OCI-LY7 (cell line): ENCODE data around the gene OPCML. TPM values are rescaled to one million over a fixed set of nuclear protein-coding genes. Genes with fewer than 3 reads are reported as not detected.

Source experiments
- BruUV-seq: library from RNA; stranded (reverse); fragments of 400-500 nt; replicated peaks from 2 replicates; lab custom pipeline; 2021; lab: Mats Ljungman, UMichigan
- CTCF ChIA-PET: fragments of 300-600 bp; sonication (Branson Sonifier 250); formaldehyde crosslinking; loops from one replicate; lab custom pipeline; 2022; ENCODE audit warnings: antibody characterized with exemption; ENCODE audit not compliant: unreplicated experiment; lab: Charles Lee
- POLR2A ChIA-PET: fragments of 300-600 bp; sonication (Branson Sonifier 250); formaldehyde crosslinking; loops from one replicate; lab custom pipeline; 2022; ENCODE audit warnings: antibody characterized with exemption; lab: Charles Lee
- DNase-seq: peaks from one replicate; pipeline ENCODE4 v3.0.0-alpha.2; 2015; ENCODE audit warnings: low spot score
- H2AFZ ChIP-seq: fragments of 200-600 bp; sonication (generic), shearing (Covaris generic); 2 replicates; pipeline ENCODE4 v1.6.1; 2014; ENCODE audit warnings: mild to moderate bottlenecking, antibody characterized with exemption, low read length, moderate library complexity
- H3K27ac ChIP-seq: fragments of 200-600 bp; sonication (generic); 2 replicates; pipeline ENCODE4 v1.5.1; 2014; ENCODE audit warnings: mixed run types, low read depth, mild to moderate bottlenecking, moderate library complexity, low read length, inconsistent platforms; ENCODE audit not compliant: poor library complexity, severe bottlenecking
- H3K36me3 ChIP-seq: fragments of 200-600 bp; sonication (generic); 2 replicates; pipeline ENCODE4 v1.6.1; 2014; ENCODE audit warnings: mild to moderate bottlenecking, antibody characterized with exemption, low read length, moderate library complexity, mixed read lengths; ENCODE audit not compliant: insufficient read depth
- H3K4me1 ChIP-seq: fragments of 200-600 bp; sonication (generic); 2 replicates; pipeline ENCODE4 v1.5.1; 2014; ENCODE audit warnings: mild to moderate bottlenecking, low read length; ENCODE audit not compliant: insufficient read depth, poor library complexity, severe bottlenecking
- H3K4me2 ChIP-seq: fragments of 200-600 bp; sonication (generic); 2 replicates; pipeline ENCODE4 v1.6.1; 2014; ENCODE audit warnings: mild to moderate bottlenecking, low read length
- H3K4me3 ChIP-seq: fragments of 200-600 bp; sonication (generic); 2 replicates; pipeline ENCODE4 v1.5.1; 2014; ENCODE audit warnings: mild to moderate bottlenecking, low read depth, low read length; ENCODE audit not compliant: poor library complexity, severe bottlenecking
- H3K79me2 ChIP-seq: fragments of 200-600 bp; sonication (generic); 2 replicates; pipeline ENCODE4 v1.6.1; 2016; ENCODE audit warnings: low read depth, mild to moderate bottlenecking, low read length, moderate library complexity, mixed read lengths; ENCODE audit not compliant: insufficient read depth
- H3K9me2 ChIP-seq: fragments of 200-600 bp; sonication (generic); 2 replicates; pipeline ENCODE4 v1.6.1; 2016; ENCODE audit warnings: mild to moderate bottlenecking, low read length, mixed read lengths; ENCODE audit not compliant: insufficient read depth
- H3K9me3 ChIP-seq: fragments of 200-600 bp; sonication (generic); 2 replicates; pipeline ENCODE4 v1.6.1; 2014; ENCODE audit warnings: mild to moderate bottlenecking, mixed run types, low read length, mixed read lengths
- H4K20me1 ChIP-seq: fragments of 200-600 bp; sonication (generic); 2 replicates; pipeline ENCODE4 v1.6.1; 2014; ENCODE audit warnings: mild to moderate bottlenecking, antibody characterized with exemption, low read length, moderate library complexity, mixed read lengths; ENCODE audit not compliant: insufficient read depth
- EZH2phosphoT487 ChIP-seq: fragments of 200-600 bp; sonication (generic); IDR thresholded peaks from 2 replicates; pipeline ENCODE4 v1.6.1; 2018; ENCODE audit warnings: low read depth, borderline replicate concordance, mild to moderate bottlenecking, mixed run types, antibody characterized with exemption, low read length, moderate library complexity, mixed read lengths
- intact Hi-C: fragments of 100-400 bp; cut with micrococcal nuclease; formaldehyde crosslinking; loops from one replicate; pipeline ENCODE4 v1.10.0; 2022; ENCODE audit not compliant: unreplicated experiment
- total RNA-seq, 2 experiments: library from RNA; depleted of rRNA in 1 of 2; stranded (reverse); fragments of >200 nt in 1 of 2; shearing (Covaris generic) in 1 of 2; gene quantifications; 2 replicates each; pipeline ENCODE4 v1.2.3, GENCODE V29; 2014 to 2022
- TF ChIP-seq, protein P1 (sequence below): fragments of 200-600 bp; sonication (generic); conservative IDR thresholded peaks from 2 replicates; pipeline ENCODE4 v1.5.1; 2014; ENCODE audit warnings: mild to moderate bottlenecking, antibody characterized with exemption, low read length, moderate library complexity, mixed read lengths

Gene OPCML
- total RNA-seq, 2 experiments from 2014 or later, result not detected

DNA sequence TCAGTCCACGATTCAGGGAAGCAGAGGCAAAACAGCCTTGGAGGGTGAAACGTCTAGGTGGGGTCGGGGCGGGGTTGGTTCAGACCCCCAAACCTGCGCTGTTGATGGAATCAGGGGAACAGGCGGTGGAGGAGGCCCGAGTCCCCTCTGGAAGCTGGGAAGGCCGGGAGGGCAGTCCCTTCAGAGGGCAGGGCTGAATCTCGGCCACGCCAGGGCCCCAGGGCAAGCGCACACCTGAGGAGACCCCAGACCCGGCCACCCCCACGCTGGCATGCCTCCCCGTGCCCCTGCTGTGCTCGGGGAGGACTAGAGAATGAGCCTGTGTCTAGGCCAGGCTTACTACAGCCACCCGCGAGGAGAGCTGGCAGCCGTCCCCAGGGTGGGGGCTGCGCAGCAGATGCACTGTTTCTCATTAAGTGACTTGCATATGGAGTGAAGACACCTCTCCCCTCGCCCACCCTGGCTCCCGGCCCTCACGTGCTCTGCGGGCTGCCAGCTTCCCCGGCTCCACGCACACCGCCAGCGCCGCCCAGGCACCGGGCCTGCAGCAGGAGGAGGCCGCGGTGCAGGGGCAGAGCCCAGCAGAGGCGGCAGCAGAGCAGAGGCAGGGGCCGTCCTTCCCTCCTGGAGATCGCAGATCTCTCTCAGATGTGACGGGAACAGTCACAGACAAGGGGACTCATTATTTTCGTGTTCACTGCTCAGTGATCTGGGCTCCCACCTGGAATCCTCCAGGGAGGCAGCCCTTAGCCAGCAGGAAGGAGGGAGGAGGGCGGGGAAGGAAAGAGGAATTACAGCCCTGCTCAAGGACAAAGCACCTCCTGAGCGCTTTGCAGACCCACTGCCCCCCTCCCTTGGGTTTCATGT, 47.1 kb upstream of the OPCML start:
- Histone ChIP-seq H3K9me3 (no peaks in the 10 kb centered on the region), H3K4me3 (no peak overlapping the region), H3K4me1 (no peaks in the 10 kb centered on the region), H3K27ac (no peak overlapping the region), H4K20me1 (no peaks in the 10 kb centered on the region), H3K79me2 (no peaks in the 10 kb centered on the region), H3K4me2 (no peak overlapping the region), H2AFZ (no peak overlapping the region), H3K9me2 (no peaks in the 10 kb centered on the region), H3K36me3 (no peaks in the 10 kb centered on the region)
- ChIA-PET POLR2A (no interaction called here), CTCF (no interaction called here)
- TF ChIP-seq, protein P1, sequence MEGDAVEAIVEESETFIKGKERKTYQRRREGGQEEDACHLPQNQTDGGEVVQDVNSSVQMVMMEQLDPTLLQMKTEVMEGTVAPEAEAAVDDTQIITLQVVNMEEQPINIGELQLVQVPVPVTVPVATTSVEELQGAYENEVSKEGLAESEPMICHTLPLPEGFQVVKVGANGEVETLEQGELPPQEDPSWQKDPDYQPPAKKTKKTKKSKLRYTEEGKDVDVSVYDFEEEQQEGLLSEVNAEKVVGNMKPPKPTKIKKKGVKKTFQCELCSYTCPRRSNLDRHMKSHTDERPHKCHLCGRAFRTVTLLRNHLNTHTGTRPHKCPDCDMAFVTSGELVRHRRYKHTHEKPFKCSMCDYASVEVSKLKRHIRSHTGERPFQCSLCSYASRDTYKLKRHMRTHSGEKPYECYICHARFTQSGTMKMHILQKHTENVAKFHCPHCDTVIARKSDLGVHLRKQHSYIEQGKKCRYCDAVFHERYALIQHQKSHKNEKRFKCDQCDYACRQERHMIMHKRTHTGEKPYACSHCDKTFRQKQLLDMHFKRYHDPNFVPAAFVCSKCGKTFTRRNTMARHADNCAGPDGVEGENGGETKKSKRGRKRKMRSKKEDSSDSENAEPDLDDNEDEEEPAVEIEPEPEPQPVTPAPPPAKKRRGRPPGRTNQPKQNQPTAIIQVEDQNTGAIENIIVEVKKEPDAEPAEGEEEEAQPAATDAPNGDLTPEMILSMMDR, result no peak
- no peak for TF ChIP-seq EZH2phosphoT487
- BruUV-seq, result no TSS peak
- intact Hi-C loops, result no loop called here
- DNase-seq, result no peak

DNA sequence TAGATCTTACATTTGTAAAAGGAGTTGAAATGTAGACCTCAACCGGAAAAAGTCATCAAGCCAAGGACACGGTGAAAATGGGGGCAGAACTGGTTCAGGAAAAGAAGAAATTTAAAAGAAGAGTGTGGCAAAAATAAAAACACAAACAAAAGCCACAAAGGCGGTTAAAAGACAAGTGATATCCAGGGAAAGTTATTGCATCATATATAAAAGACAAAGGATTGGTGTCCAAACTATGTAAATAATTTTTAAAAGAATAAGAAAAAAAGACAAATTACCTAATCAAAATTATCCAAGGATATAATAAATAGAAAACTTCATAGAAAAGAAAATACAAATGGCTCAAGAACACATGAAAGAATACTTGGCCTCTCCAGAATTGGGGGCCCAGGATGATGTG, 45.1 kb upstream of the OPCML start:
- DNase-seq, result no peak
- no peak overlapping the region for H3K4me3 ChIP-seq
- no peak overlapping the region for H3K27ac ChIP-seq
- H2AFZ ChIP-seq, result no peak overlapping the region
- no peaks in the 10 kb centered on the region for H4K20me1 ChIP-seq
- ChIA-PET POLR2A (no interaction called here), CTCF (no interaction called here)
- BruUV-seq, result no TSS peak
- no peaks in the 10 kb centered on the region for H3K9me3 ChIP-seq
- H3K36me3 ChIP-seq, result no peaks in the 10 kb centered on the region
- no peaks in the 10 kb centered on the region for H3K79me2 ChIP-seq
- intact Hi-C loops, result no loop called here
- TF ChIP-seq, protein P1, result no peak
- no peak for TF ChIP-seq EZH2phosphoT487
- H3K9me2 ChIP-seq, result no peaks in the 10 kb centered on the region
- no peaks in the 10 kb centered on the region for H3K4me1 ChIP-seq
- H3K4me2 ChIP-seq, result no peak overlapping the region

- BruUV-seq, result no TSS peak
- Histone ChIP-seq H3K9me2 (no peaks in the 10 kb centered on the region), H2AFZ (no peak overlapping the region), H3K4me3 (no peak overlapping the region), H3K27ac (no peak overlapping the region), H3K9me3 (no peaks in the 10 kb centered on the region), H3K4me2 (no peak overlapping the region), H3K36me3 (no peaks in the 10 kb centered on the region), H3K79me2 (no peaks in the 10 kb centered on the region), H3K4me1 (no peaks in the 10 kb centered on the region), H4K20me1 (no peaks in the 10 kb centered on the region)
- TF ChIP-seq EZH2phosphoT487, result no peak
- TF ChIP-seq, protein P1, result peak; percentile 57
- intact Hi-C loops, result no loop called here
- no peak for DNase-seq
- POLR2A ChIA-PET, result interaction anchor here (0.8 kb wide), 1 partner anchor 8 kb away, joined by 4 read pairs; no protein-coding TSS in a partner anchor
- CTCF ChIA-PET, result no interaction called here
Measured at GRCh38 chr11:133576351-133576750, 44.0 kb upstream of the OPCML start.
